Retinal pigment epithelial cell (primary cell): ENCODE data around the gene EPHA1.

ENCODE experiments used
- DNase-seq: peaks from one replicate; pipeline ENCODE4 v3.0.0-alpha.2; 2010; ENCODE audit warnings: low read depth
- H3K4me3 ChIP-seq: 2 replicates; pipeline ENCODE4 v1.5.1; 2011; ENCODE audit warnings: mild to moderate bottlenecking, low read length, control low read depth, moderate library complexity
- CTCF ChIP-seq: conservative IDR thresholded peaks from 2 replicates; pipeline ENCODE4 v1.5.1; 2011; ENCODE audit warnings: low read depth, low read length, control low read depth, inconsistent platforms

The EPHA1 gene

GRCh38 chr7:143452495-143452894, 43.8 kb upstream of the EPHA1 start:
- no peak overlapping the region for H3K4me3 ChIP-seq
- no peak for TF ChIP-seq CTCF
- no peak for DNase-seq

- no peak for DNase-seq
- H3K4me3 ChIP-seq = no peak overlapping the region
- TF ChIP-seq CTCF = no peak
Measured at GRCh38 chr7:143451746-143452145, 43.1 kb upstream of the EPHA1 start.

- DNase-seq = no peak
- no peak overlapping the region for H3K4me3 ChIP-seq
- TF ChIP-seq CTCF = no peak
Measured at GRCh38 chr7:143451122-143451521, 42.5 kb upstream of the EPHA1 start.

GRCh38 chr7:143449793-143450192, 41.1 kb upstream of the EPHA1 start:
- H3K4me3 ChIP-seq = no peak overlapping the region
- no peak for DNase-seq
- TF ChIP-seq CTCF = no peak

- H3K4me3 ChIP-seq = no peak overlapping the region
- no peak for DNase-seq
- TF ChIP-seq CTCF = no peak
Measured at GRCh38 chr7:143448429-143448828, 39.8 kb upstream of the EPHA1 start.

- DNase-seq = no peak
- TF ChIP-seq CTCF = no peak
- H3K4me3 ChIP-seq = no peak overlapping the region
Measured at GRCh38 chr7:143447466-143447865, 38.8 kb upstream of the EPHA1 start.

- H3K4me3 ChIP-seq = no peak overlapping the region
- no peak for DNase-seq
- TF ChIP-seq CTCF = no peak
Measured at GRCh38 chr7:143444785-143445184, 36.1 kb upstream of the EPHA1 start.
